DND-41 (cell line): ENCODE results near the gene ARHGAP18.

Experiments used
- ATAC-seq: fragments of 200-7000 bp; cut with Tn5 transposase; 3 replicates; pipeline ENCODE4 v1.9.1; 2021; ENCODE audit warnings: low read depth; ENCODE audit not compliant: insufficient read depth
- DNase-seq: peaks from one replicate; pipeline ENCODE4 v3.0.0-alpha.2; 2020
- H2AFZ ChIP-seq: 2 replicates; pipeline ENCODE4 v1.6.0; 2012; ENCODE audit warnings: low read depth, low read length
- H3K27ac ChIP-seq: 2 replicates; pipeline ENCODE4 v1.5.1; 2012; ENCODE audit warnings: low read length, inconsistent platforms
- H3K27me3 ChIP-seq: fragments of 200-600 bp; sonication (generic); 2 replicates; pipeline ENCODE4 v1.6.0; 2012; ENCODE audit warnings: low read length, mild to moderate bottlenecking, inconsistent platforms; ENCODE audit not compliant: insufficient read depth, poor library complexity
- H3K36me3 ChIP-seq: 2 replicates; pipeline ENCODE4 v1.5.1; 2012; ENCODE audit warnings: low read length, inconsistent platforms; ENCODE audit not compliant: insufficient read depth
- H3K4me1 ChIP-seq: 2 replicates; pipeline ENCODE4 v1.5.1; 2012; ENCODE audit warnings: mild to moderate bottlenecking, low read length; ENCODE audit not compliant: insufficient read depth
- H3K4me2 ChIP-seq: 2 replicates; pipeline ENCODE4 v1.6.0; 2012; ENCODE audit warnings: mild to moderate bottlenecking, moderate library complexity, low read length, inconsistent platforms; ENCODE audit not compliant: insufficient read depth
- H3K4me3 ChIP-seq, 2 experiments: fragments of 200-600 bp in 1 of 2; shearing (Covaris generic) in 1 of 2; 2 replicates each; pipeline ENCODE4 v1.5.1; 2012 to 2016; ENCODE audit warnings: inconsistent platforms in 2 of 2, low read length in 2 of 2, mild to moderate bottlenecking in 2 of 2, low read depth in 1 of 2, moderate library complexity in 1 of 2
- H3K79me2 ChIP-seq: 2 replicates; pipeline ENCODE4 v1.6.0; 2012; ENCODE audit warnings: low read length, inconsistent platforms; ENCODE audit not compliant: insufficient read depth
- H3K9ac ChIP-seq: 2 replicates; pipeline ENCODE4 v1.6.0; 2012; ENCODE audit warnings: low read depth, mild to moderate bottlenecking, inconsistent platforms, low read length, moderate library complexity
- H3K9me3 ChIP-seq: 2 replicates; pipeline ENCODE4 v1.5.1; 2012; ENCODE audit warnings: low read length, moderate library complexity, mild to moderate bottlenecking, inconsistent platforms; ENCODE audit not compliant: insufficient read depth, severe bottlenecking
- H4K20me1 ChIP-seq: 2 replicates; pipeline ENCODE4 v1.6.0; 2012; ENCODE audit warnings: low read length; ENCODE audit not compliant: insufficient read depth
- EZH2 ChIP-seq: IDR thresholded peaks from 3 replicates; pipeline ENCODE4 v1.6.1; 2012; ENCODE audit warnings: borderline replicate concordance, low read depth, mild to moderate bottlenecking, moderate library complexity, low read length, inconsistent platforms; ENCODE audit not compliant: severe bottlenecking
- TF ChIP-seq, protein P1 (sequence below): IDR thresholded peaks from 2 replicates; pipeline ENCODE4 v1.5.1; 2012; ENCODE audit warnings: borderline replicate concordance, low read length, moderate library complexity, mild to moderate bottlenecking; ENCODE audit not compliant: poor library complexity, severe bottlenecking; ENCODE audit errors: extremely low read depth

The ARHGAP18 gene

DNA sequence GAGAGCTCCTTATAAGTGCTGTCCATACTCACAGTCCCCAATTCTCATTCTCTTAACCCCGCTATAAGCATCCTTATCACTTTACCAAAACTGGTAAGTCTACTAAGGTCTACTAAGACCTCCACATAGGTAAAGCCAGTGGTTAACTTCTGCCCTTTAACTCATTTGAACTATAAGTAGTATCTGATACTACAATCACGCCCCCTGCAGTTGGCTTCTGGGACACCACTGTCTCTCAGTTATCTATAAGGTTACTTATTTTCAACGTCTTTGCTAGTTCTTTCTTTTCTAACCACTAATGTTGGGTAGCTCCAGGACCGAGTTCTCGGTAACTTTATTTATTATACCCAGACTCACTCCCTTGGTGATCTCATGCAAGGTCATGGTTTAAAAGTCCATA lies 142.6 kb downstream of the ARHGAP18 start:
- TF ChIP-seq EZH2 = no peak
- TF ChIP-seq, protein P1, sequence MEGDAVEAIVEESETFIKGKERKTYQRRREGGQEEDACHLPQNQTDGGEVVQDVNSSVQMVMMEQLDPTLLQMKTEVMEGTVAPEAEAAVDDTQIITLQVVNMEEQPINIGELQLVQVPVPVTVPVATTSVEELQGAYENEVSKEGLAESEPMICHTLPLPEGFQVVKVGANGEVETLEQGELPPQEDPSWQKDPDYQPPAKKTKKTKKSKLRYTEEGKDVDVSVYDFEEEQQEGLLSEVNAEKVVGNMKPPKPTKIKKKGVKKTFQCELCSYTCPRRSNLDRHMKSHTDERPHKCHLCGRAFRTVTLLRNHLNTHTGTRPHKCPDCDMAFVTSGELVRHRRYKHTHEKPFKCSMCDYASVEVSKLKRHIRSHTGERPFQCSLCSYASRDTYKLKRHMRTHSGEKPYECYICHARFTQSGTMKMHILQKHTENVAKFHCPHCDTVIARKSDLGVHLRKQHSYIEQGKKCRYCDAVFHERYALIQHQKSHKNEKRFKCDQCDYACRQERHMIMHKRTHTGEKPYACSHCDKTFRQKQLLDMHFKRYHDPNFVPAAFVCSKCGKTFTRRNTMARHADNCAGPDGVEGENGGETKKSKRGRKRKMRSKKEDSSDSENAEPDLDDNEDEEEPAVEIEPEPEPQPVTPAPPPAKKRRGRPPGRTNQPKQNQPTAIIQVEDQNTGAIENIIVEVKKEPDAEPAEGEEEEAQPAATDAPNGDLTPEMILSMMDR = peak; percentile 50
- Histone ChIP-seq H3K27ac (no peak overlapping the region), H3K4me2 (no peak overlapping the region), H3K9me3 (no peaks in the 10 kb centered on the region), H4K20me1 (no peaks in the 10 kb centered on the region), H3K79me2 (no peaks in the 10 kb centered on the region), H2AFZ (no peak overlapping the region), H3K9ac (no peak overlapping the region), H3K4me3 (no peak overlapping the region), H3K36me3 (no peaks in the 10 kb centered on the region), H3K4me1 (no peaks in the 10 kb centered on the region), H3K27me3 (no peaks in the 10 kb centered on the region)
- peak; percentile 14 for DNase-seq
- 0 out of 3 replicates have a peak, but pooled peaks have one; percentile 40 for ATAC-seq

DNA sequence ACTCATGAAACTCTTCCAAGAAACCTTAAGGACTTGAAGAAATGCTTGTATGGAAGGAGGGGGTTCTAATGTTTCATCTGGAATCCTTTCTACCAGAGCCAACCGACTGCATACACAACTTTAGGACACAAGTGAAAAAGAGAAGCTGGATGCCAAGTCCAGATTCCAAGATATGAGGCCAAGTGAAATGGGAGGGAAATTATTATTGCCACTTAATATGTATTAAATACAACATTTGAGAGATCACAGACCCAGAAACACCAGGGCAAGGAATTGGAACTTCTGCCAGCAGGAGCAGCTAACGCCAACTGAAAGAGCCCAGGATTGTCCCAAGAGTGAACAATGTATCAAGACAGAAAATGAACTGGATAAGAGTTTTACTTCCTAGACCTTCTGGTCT lies 144.2 kb downstream of the ARHGAP18 start:
- Histone ChIP-seq H3K4me1 (no peaks in the 10 kb centered on the region), H3K9me3 (no peaks in the 10 kb centered on the region), H3K4me3 (no peak overlapping the region), H3K9ac (no peak overlapping the region), H4K20me1 (no peaks in the 10 kb centered on the region), H3K4me2 (no peak overlapping the region), H3K27ac (no peak overlapping the region), H3K79me2 (no peaks in the 10 kb centered on the region), H3K27me3 (no peaks in the 10 kb centered on the region), H3K36me3 (no peaks in the 10 kb centered on the region), H2AFZ (no peak overlapping the region)
- no peak for DNase-seq
- ATAC-seq = no peak
- TF ChIP-seq EZH2 = no peak
- TF ChIP-seq, protein P1 = no peak

DNA sequence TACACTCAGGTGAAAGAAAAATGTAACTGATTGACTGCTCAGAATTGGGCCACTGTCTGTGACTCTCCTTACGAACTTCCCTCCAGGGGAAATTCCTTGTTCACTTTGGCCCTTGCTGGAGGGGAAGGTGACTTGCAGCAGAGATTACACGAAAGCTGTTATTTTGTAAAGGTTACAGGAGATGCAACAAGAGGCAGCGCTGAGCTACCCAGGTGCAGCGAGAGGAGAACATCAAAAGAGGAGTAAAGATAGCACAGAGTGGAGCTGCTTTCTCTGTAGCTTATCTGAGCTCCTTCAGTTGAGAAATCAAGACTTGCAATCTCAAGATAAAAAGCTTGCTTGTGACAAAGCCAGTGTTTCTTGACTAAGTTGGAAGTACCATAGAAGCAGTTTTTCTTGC lies 144.6 kb downstream of the ARHGAP18 start:
- Histone ChIP-seq H3K4me2 (no peak overlapping the region), H3K36me3 (no peaks in the 10 kb centered on the region), H3K4me3 (no peak overlapping the region), H3K4me1 (no peaks in the 10 kb centered on the region), H4K20me1 (no peaks in the 10 kb centered on the region), H3K79me2 (no peaks in the 10 kb centered on the region), H3K27me3 (no peaks in the 10 kb centered on the region), H2AFZ (no peak overlapping the region), H3K9me3 (no peaks in the 10 kb centered on the region), H3K27ac (no peak overlapping the region), H3K9ac (no peak overlapping the region)
- TF ChIP-seq, protein P1 = no peak
- TF ChIP-seq EZH2 = no peak
- DNase-seq (no peak), ATAC-seq (no peak)

DNA sequence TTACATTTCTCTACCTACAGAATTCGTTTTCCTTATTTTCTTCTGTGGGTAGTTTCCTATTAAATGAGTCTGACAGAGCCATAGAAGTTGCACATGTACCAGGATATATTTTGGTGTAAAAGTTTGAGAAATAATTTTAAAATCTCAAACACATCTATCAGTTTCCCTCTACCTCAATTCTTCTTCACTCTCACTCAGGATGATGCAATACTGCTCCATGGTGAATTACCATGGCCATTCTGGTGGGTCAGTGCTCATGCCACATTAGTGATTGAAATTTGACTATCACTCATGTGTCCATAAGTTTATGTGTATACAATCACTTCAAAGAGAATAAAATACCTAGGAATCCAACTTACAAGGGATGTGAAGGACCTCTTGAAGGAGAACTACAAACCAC lies 151.7 kb downstream of the ARHGAP18 start:
- TF ChIP-seq EZH2 = no peak
- TF ChIP-seq, protein P1 = no peak
- no peak overlapping the region for H3K27ac ChIP-seq
- no peak overlapping the region for H3K4me3 ChIP-seq
- no peaks in the 10 kb centered on the region for H3K9me3 ChIP-seq
- no peaks in the 10 kb centered on the region for H3K79me2 ChIP-seq
- H3K4me1 ChIP-seq = no peaks in the 10 kb centered on the region
- H4K20me1 ChIP-seq = no peaks in the 10 kb centered on the region
- DNase-seq (no peak), ATAC-seq (no peak)
- H3K4me2 ChIP-seq = no peak overlapping the region
- no peaks in the 10 kb centered on the region for H3K36me3 ChIP-seq
- H3K27me3 ChIP-seq = no peaks in the 10 kb centered on the region
- no peak overlapping the region for H2AFZ ChIP-seq
- no peak overlapping the region for H3K9ac ChIP-seq
